ENCODE measurements around the gene TOM1L2.
"Not testable (repeated sequence)": the region's sequence is repeated elsewhere in the genome, so short reads cannot be mapped to it uniquely, and the experiment has no call there.

The TOM1L2 gene

GRCh38 chr17:17999364-18000029 lies 27.3 kb upstream of the TOM1L2 start:
- TF ChIP-seq CTCF (IDR thresholded peaks at IDR 0.05; ENCODE audit: control insufficient read depth, extremely low read depth, insufficient read depth), result no peak
- DNase-seq (ENCODE audit: low read depth), result no peak
- H3K4me3 ChIP-seq (ENCODE audit: low read depth, low read length), result no peak overlapping the region

DNA sequence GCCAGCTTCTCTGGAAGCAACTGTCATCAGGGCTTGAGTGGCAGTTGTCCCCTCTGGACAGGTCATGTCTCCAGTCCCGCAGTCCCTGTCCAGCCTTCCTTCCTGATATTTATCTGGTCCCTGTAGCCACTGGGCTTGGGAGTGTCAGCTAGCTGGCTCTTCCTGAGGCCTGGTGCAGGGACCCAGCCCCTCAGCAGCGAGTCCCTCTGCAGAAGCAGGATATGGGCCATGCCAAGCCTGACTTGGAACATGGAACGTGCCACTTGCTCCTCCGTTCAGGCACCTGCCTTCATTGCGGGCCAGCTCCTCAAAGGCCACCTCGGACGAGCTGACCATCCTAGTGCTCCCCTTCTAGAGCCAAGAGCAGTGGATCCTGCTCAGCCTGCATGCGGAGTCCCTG lies 26.7 kb upstream of the TOM1L2 start:
- no peak for TF ChIP-seq CTCF (IDR thresholded peaks at IDR 0.05; ENCODE audit: control insufficient read depth, extremely low read depth, insufficient read depth)
- H3K4me3 ChIP-seq (ENCODE audit: low read depth, low read length), result no peak overlapping the region

GRCh38 chr17:17995887-17996286 lies 23.7 kb upstream of the TOM1L2 start:
- H3K4me3 ChIP-seq (ENCODE audit: low read depth, low read length); DNase-seq (ENCODE audit: low read depth): not testable (repeated sequence)

More for the DNA sequence above, 26.7 kb upstream of the TOM1L2 start:
- no peak for DNase-seq (ENCODE audit: low read depth)

DNA sequence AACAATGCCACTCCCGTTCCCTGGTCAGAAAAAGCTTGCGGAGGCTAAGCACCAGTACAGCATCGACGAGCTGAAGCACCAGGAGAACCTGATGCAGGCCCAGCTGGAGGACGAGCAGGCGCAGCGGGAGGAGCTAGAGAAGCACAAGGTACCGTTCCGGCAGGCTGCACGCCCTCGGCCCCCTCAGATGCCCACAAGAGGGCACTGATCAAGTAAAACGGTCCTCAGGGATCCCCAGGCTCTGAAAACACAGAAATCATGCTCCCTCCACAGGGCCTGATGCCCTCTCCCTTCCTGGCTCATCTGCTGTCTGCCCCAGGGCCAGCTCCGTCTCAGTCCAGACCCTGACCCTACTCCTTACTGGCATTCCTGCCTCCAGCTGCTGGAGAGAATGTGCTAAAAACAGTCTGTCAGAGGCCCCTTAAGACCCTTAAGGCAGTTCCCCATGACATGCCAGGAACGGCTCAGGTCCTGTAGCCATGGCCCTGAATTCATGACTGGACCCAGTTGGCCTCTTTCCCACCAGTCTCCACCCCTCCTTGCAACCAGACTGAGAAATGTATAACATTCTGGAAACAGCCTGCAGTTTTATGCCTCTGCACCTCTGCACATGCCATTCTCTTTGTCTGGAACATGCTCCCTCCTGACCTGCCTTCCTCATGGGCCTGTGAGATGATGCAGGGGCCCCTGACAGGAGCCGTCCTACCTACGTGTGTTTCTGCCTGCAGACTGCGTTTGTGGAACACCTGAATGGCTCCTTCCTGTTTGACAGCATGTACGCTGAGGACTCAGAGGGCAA lies 22.3 kb upstream of the TOM1L2 start:
- no peak for DNase-seq (ENCODE audit: low read depth)
- TF ChIP-seq CTCF (IDR thresholded peaks at IDR 0.05; ENCODE audit: control insufficient read depth, extremely low read depth, insufficient read depth), result no peak
- no peak overlapping the region for H3K4me3 ChIP-seq (ENCODE audit: low read depth, low read length)

- no peak overlapping the region for H3K4me3 ChIP-seq (ENCODE audit: low read depth, low read length)
- no peak for TF ChIP-seq CTCF (IDR thresholded peaks at IDR 0.05; ENCODE audit: control insufficient read depth, extremely low read depth, insufficient read depth)
- no peak for DNase-seq (ENCODE audit: low read depth)
Observed at GRCh38 chr17:17993852-17994251, 21.7 kb upstream of the TOM1L2 start.

DNA sequence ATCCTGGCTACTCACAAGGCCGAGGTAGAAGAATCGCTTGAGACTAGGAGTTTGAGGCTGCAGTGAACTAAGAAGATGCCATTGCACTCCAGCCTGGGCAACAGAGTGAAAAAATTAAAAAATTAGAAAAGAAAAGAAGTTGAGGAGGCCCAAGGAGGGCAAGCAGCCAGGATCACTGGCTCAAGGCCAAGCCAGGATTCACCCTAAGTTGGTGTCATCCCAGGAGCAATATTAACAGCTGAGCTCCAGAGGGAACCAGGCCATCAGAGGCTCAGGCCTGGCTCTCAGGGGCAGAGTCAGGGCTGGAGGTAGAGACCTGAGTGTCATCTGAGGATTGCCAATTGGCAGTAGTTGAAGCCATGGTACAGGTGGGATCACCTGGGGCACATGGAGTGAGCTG lies 21.2 kb upstream of the TOM1L2 start:
- DNase-seq (ENCODE audit: low read depth), result no peak
- TF ChIP-seq CTCF (IDR thresholded peaks at IDR 0.05; ENCODE audit: control insufficient read depth, extremely low read depth, insufficient read depth), result no peak
- H3K4me3 ChIP-seq (ENCODE audit: low read depth, low read length), result no peak overlapping the region

DNA sequence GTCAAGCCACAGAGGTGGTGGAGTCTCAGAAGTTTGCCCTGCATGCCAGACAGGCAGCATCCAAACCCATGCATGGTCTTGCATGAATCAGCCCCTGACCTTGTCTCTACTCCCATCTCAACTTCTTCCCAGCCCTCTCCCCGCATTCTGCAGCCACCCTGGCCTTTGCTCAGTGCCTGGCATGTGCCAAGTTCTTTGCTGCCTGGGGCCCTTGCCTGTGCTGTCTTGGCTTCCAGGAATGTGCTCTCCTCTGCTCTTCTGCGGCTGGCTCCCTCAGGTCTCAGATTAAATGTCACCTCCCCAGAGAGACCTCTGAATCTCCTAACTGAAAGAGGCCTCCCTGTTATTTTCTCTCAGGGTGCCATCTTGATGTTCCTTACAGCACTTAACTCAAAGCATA lies 18.1 kb upstream of the TOM1L2 start:
- no peak overlapping the region for H3K4me3 ChIP-seq (ENCODE audit: low read depth, low read length)
- TF ChIP-seq CTCF (IDR thresholded peaks at IDR 0.05; ENCODE audit: control insufficient read depth, extremely low read depth, insufficient read depth), result no peak
- DNase-seq (ENCODE audit: low read depth), result no peak

Measured in LNCaP clone FGC (cell line).